ENCODE results near the gene C21orf91. TPM values are rescaled to one million over a fixed set of nuclear protein-coding genes. Genes with fewer than 3 reads are reported as not detected.

The C21orf91 gene
- total RNA-seq, 1 donor from 2014 or later = 8.9 TPM

DNA sequence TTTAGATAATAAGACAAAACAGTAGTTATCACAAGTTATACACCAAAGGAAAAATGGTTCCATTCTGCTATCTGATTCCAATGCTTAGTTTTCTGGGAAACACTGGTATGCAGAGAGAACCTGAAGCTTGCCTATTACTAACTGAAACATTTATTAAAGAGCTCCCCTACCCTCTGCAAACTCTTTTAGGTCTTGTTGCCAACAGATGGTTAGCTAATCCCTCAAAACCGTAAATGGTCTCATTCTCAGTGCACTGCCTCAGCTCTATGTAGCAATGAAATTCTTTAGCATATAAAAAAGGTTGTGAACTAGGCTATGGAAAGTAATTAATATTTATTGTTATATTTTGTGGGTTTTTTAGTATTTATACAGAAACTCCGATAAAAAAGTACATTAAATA, 20.4 kb downstream of the C21orf91 start:
- DNase-seq (ENCODE audit: low read depth in 2 of 2) = no peak

DNA sequence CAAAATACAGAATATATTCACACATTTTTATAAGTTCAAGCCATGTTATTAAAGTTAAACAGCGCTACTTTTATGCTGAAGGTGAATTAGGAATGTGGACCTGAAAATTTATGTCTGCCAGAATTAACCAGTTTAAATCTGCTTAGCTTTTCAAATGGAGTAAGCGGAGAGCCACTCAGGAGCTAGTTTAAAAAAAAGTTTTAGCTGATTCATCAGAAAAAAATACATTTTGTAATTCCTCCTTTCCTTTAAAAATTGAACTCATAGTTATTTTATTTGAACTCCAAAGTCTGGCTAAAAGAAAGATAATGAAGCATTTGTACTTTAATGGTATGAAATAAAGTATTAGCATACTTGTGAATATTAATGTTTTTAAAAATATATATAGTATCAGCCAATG, 21.2 kb downstream of the C21orf91 start:
- DNase-seq (ENCODE audit: low read depth in 2 of 2) = no peak

DNA sequence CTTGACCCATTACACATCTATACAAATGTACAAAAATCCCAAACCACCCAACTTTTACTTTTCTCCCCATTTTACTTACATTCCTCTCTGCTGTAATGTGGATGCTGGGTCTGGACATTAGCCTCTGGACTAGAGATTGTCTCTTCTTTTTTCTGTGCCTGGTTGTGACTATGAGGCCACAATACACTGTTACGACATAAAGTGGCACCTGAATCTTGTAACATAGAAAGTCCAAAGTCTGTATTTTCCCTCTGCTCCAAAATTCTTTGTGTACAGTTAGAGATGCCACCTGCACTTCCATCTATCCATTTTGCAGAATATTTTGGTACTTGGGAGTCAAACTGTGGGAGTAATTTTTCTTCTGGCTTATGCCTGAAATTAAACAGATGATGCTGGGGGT, 22.7 kb downstream of the C21orf91 start:
- no peak for DNase-seq (ENCODE audit: low read depth in 2 of 2)

- no peak for DNase-seq (ENCODE audit: low read depth in 2 of 2)
Measured at GRCh38 chr21:17796037-17796403, 23.1 kb downstream of the C21orf91 start.

DNA sequence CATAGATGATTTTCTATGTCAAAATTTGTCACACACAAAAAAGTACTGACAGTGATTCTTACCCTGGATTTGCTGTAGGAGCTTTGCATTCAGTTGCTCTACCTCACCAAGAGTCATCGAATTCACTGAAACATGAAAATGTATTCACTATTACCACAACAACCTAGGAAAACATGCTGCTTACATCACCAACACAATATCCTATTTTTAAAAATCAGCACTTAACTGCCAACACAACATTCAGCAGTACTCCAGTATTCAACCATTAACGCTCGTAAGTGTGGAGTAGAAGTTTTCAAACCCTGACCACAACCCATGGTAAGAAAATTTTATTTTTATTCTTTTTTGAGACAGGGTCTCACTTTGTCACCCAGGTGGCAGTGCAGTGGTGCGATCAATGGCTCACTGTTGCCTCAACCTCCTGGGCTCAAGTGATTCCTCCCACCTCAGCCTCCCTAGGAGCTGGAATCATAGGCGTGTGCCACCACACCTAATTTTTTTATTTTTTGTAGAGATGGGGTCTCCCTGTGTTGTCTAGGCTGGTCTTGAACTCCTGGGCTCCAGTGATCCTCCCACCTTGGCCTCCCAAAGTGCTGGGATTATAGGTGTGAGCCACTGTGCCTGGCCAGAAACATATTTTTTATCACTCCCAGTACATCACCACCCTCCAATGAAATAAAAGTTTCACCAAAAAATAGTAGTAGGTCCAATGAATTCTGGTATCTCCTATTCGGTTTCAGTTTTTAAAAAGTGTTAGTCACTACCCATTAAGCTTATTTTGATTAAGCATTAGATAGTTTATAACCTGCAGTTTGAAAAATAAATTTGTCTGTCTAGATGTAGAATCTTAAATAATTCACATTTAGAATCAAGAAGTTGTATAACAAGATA, 23.8 kb downstream of the C21orf91 start:
- no peak for DNase-seq (ENCODE audit: low read depth in 2 of 2)

DNA sequence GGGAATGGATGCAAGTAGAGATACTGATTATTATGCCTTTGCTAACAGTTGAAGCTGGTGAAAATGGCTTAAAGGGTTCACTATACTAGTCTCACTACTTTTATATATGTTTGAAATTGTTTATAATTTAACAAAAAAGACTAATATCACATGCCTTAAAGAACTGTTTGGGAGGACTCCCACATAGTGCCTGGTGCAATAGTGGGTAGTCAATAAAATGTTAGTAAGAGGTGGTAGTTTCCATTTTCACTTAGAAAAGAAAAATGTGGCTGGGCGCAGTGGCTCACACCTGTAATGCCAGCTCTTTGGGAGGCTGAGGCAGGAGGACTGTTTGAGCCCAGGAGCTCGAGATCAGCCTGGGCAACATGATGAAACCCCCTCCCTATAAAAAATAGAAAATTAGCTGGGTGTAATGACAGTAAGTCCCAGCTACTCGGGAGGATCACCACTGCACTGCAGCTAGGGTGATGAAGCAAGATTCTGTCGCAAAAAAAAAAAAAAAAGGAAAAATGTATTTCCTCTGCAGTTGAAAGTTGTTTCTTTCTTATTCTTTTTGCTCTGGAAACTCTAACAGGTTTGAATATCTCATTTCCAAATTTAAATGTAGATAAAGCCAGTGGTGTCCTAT, 24.5 kb downstream of the C21orf91 start:
- no peak for DNase-seq (ENCODE audit: low read depth in 2 of 2)

DNA sequence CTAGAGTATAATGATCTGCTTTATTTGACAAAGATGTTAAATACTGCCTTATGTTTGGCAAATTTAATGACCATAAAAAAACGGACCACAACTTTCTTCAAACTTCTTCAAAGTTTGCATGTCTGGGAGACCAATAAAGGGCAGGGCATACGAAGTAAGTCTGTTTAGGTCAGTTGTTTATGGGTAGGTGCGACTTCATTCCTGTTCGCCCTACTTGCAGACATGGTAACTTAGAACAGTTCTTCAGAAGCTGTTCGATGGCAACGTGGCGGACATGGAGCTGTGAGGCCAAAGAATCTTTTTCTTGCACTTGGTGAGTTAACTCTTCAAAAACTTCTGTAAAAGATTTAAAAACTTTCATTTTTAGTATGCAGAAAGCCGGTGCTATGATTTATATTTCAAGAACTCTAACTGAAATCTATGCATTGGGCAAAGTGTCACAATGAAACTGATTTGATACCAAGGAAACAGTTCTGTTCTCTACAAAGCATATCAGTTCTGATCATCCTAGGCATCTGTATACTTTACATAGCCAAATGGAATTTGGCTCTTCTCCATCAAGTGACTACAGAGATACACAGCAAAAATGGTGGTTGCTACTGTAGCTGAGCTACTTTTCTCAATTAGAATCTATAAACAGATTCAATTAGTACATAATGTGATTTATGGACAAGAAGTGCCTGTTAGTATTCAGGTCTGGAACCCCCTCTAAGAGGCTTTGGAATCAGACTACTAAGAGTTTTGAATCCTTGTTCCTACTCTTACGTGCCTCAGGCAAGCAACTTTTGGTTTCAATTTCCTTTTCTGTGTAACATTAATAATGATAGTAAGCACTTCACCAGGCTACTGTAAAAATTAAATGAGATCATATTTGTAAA, 25.7 kb downstream of the C21orf91 start:
- peak; percentile 48 to 55 for DNase-seq (ENCODE audit: low read depth in 2 of 2)

DNA sequence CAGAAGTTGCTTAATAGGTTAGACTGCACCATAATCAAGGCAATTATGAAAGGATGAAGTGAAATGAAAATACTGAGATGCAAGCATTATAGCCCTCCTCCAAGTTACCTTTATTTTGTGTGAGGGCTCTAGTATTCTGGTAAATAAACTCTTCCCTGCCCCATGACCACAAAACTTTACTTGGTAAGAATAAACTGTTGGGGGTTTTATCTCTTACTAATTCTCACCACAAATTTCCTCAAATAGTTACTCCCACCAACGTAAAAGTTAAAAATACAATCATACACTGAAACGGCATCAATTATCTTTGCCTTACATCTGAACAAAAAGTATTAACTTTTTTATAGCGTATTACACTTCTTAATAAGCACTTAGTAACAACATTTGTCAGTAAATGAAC, 29.5 kb downstream of the C21orf91 start:
- DNase-seq (ENCODE audit: low read depth in 2 of 2) = no peak

GRCh38 chr21:17789069-17789468, 30.1 kb downstream of the C21orf91 start:
- DNase-seq (ENCODE audit: low read depth in 2 of 2) = no peak

DNA sequence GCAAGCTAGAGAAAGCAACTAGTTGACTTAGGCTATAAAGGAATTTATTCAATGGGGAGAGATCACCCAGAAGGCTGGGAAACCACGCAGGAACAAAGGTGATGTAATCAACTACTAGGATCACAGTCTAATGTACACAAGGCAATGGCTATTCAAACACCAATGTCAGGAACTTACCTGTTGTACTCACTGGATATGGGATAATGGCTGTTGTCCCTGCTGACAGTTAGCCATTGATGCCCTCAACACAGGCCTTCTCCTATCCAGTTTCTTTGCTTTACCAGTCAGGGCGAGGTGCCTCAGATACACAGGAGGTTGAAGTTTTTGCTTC, 32.3 kb downstream of the C21orf91 start:
- DNase-seq (ENCODE audit: low read depth in 2 of 2) = no peak

DNA sequence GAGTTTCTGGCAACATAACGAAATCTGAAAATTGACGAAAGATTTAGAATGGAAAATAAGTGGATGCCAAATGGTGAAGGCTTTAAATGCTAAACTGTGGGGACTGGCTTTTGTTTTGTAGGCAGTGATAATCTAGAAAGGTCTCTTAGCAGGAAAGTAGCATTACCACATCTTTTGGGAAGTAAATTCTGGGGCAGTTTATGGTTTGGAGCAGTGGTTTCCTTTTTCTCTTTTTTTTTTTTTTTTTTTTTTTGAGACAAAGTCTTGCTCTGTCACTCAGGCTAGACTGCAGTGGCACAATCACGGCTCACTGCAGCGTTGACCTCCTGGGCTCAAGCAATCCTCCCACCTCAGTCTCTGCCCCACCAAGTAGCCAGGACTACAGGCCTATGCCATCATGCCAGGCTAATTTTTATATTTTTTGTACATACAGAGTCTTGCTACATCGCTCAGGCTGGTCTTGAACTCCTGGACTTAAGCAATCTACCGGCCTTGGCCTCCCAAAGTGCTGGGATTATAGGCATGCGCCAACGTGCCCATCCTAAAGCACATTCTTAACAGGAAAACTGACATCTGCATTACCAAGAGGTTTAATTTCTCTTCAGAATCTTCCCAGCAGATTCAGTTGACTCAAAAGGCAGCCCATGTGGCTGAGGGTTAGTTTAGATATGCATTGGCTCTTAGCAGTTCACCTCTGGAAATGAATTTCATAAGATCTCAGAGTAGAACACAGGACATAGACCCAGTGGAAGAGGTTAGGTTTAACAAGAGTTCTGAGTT, 32.9 kb downstream of the C21orf91 start:
- DNase-seq (ENCODE audit: low read depth in 2 of 2) = no peak

- no peak for DNase-seq (ENCODE audit: low read depth in 2 of 2)
Measured at GRCh38 chr21:17785403-17785788, 33.8 kb downstream of the C21orf91 start.

GRCh38 chr21:17784604-17785402, 34.4 kb downstream of the C21orf91 start:
- DNase-seq (ENCODE audit: low read depth in 2 of 2) = peak in 1 of 2 donors; percentile 18

DNA sequence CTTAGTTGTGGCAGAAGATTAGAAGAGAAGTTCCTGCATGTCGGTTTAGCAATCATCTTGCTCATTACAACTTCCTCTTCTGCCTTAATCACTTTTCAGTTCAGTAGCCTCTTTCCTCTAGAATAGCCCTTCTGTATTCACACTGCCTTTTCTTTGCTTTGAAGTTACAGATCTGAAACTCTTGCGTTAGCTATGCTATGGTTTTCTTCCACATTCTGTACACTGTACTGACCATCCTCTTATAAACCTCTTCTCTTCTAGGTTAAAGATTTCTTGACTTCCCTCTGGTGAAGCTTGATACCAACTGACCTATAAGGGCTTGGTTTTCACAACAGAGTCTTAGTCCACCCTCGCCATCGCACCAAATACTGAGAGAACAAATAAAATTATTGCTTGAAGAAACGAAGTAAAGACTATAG, 35.0 kb downstream of the C21orf91 start:
- no peak for DNase-seq (ENCODE audit: low read depth in 2 of 2)

- no peak for DNase-seq (ENCODE audit: low read depth in 2 of 2)
Measured at GRCh38 chr21:17783481-17784179, 35.5 kb downstream of the C21orf91 start.

GRCh38 chr21:17783003-17783402, 36.2 kb downstream of the C21orf91 start:
- no peak for DNase-seq (ENCODE audit: low read depth in 2 of 2)

DNA sequence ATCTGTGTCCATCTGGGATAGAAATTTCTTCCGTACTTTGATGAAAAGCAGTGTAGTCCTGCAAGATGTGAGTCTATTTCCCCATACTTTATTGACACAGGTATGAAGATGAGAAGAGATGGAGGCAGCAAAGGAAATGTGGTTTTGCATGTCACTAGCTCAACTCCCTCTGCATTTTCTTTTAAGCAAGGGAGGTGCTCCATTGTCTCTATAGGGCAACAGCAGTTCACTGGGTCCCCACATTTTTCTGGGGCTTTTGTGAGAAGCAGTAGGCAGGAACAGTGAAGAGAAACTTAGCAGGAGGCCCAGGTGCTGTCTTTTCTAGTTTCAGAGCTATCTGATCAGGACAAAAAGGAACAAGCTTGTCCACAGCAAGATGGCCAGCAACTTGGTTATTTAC, 37.1 kb downstream of the C21orf91 start:
- no peak for DNase-seq (ENCODE audit: low read depth in 2 of 2)

DNA sequence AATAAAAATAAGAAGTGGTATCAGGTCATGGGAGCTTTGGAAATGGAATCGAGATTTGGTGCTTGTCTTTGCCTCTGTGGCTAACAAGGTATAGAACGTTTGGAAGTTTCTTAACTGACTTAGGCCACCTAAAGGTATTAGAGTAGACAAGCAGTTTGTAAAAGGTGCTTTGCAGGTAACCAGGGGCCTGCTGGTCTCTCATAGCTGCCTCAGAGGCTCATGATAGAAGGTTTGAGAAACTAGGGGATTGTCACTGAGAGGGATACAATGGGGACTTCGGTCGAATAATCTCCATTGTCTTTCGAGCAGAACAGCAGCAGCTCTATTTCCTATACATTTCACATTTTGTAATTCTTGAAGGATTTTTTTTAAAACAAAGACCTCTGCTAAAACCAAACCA, 37.6 kb downstream of the C21orf91 start:
- DNase-seq (ENCODE audit: low read depth in 2 of 2) = no peak

- DNase-seq (ENCODE audit: low read depth in 2 of 2) = peak in 1 of 2 donors; percentile 58
Measured at GRCh38 chr21:17780539-17780938, 38.6 kb downstream of the C21orf91 start.

DNA sequence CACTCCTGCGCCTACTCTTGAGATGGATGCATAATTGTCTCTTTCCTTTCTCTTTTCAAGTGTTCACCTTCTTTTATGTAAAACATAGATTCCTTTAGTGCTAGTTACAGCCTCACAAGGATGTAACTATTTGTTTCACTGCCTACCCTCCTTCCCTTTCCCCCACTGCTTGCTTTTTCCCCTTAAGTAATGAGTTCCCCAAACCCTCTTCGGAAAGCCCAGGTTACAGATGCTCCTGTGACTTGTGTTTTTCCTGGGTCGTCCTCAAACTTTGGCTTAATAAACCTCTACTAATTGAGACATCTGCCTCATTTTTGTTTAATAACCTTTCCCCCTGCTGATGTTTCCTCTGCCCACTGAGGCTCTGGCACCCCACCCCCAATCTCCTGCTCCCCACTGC, 39.2 kb downstream of the C21orf91 start:
- DNase-seq (ENCODE audit: low read depth in 2 of 2) = no peak

Data from lung microvascular endothelial cell (primary cell).